Mucosa of descending colon (tissue), 3 donors: ENCODE results near the gene RNF149. TPM values are rescaled to one million over a fixed set of nuclear protein-coding genes. Genes with fewer than 3 reads are reported as not detected.

Source experiments
- ATAC-seq: fragments of 200-7000 bp; cut with Tn5 transposase; one replicate; pipeline ENCODE4 v1.9.1; 2020; ENCODE audit warnings: mild to moderate bottlenecking, moderate library complexity
- DNase-seq, 3 donors: peaks; one replicate each; pipeline ENCODE4 v3.0.0-alpha.2; 2020
- H3K36me3 ChIP-seq: fragments of 200-600 bp; one replicate; pipeline ENCODE4 v1.8.0; 2021; ENCODE audit warnings: low read depth, mild to moderate bottlenecking
- H3K4me1 ChIP-seq: fragments of 200-600 bp; one replicate; pipeline ENCODE4 v1.8.0; 2021; ENCODE audit warnings: low read depth, mild to moderate bottlenecking
- H3K4me3 ChIP-seq: fragments of 200-600 bp; one replicate; pipeline ENCODE4 v1.8.0; 2021; ENCODE audit warnings: mild to moderate bottlenecking
- H3K9me3 ChIP-seq: fragments of 200-600 bp; one replicate; pipeline ENCODE4 v1.8.0; 2021; ENCODE audit warnings: mild to moderate bottlenecking
- CTCF ChIP-seq: fragments of 200-600 bp; IDR thresholded peaks from one replicate; pipeline ENCODE4 v1.8.0; 2022; ENCODE audit warnings: antibody characterized with exemption, mild to moderate bottlenecking
- intact Hi-C, 2 donors: fragments of 100-400 bp; cut with DNase I in 1 of 2; cut with micrococcal nuclease in 1 of 2; formaldehyde crosslinking; loops; one replicate each; pipeline versions ENCODE4 v1.11.0 to v1.11.1; 2022; cut with DNase I, micrococcal nuclease
- total RNA-seq, 3 donors: library from RNA; stranded (reverse); fragmentation: NEBNext Ultra II Directional in 2 of 3; extraction: Animal tissue kit (Norgen Biotek cat#: 25700) in 2 of 3; gene quantifications; one replicate each; pipeline versions ENCODE4 v1.2.1 to v1.2.4, GENCODE V29; 2021 to 2023
- donor health status: DM: no; HTN: no; CAD: no; lungs with moderate emphysema.
- donor health status: DM: no; HTN: no; CAD: no.
- donor health status: DM: no; HTN: yes; CAD: no.

RNF149 gene
- total RNA-seq, 3 donors from 2014 or later: 50.5 to 62.5 (median 56.3) TPM

DNA sequence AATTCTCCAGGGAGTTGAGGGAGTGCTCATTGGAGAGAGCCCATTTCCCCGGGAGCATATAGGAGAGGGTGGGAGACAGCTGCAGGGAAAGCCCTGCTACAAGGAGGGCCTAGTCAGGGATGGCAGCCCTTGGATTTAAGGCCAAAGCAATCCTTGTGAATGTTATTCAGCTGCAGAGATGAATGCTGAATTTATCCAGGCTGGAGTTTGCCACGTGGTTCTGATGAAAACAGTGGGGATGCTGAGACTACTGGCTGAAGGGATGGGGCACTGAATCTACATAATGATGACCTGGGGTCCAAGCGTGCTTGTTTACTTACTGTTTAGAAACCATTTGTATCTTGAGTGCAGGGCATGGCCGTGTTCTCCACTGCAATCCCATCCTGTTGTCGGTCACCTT is 35.6 kb upstream of the RNF149 start:
- TF ChIP-seq CTCF: no peak
- ATAC-seq (no peak), DNase-seq (no peak)
- Histone ChIP-seq H3K4me3 (no peak overlapping the region), H3K9me3 (no peaks in the 10 kb centered on the region), H3K4me1 (peaks cover 3% of the 10 kb centered on the region), H3K36me3 (no peaks in the 10 kb centered on the region)
- intact Hi-C loops: no loop called here

GRCh38 chr2:101342625-101343008 is 34.1 kb upstream of the RNF149 start:
- ATAC-seq (no peak), DNase-seq (no peak)
- no peak overlapping the region for H3K4me3 ChIP-seq
- TF ChIP-seq CTCF: no peak
- peaks cover 3% of the 10 kb centered on the region for H3K4me1 ChIP-seq
- intact Hi-C loops: no loop called here
- no peaks in the 10 kb centered on the region for H3K36me3 ChIP-seq
- H3K9me3 ChIP-seq: no peaks in the 10 kb centered on the region

GRCh38 chr2:101341901-101342624 is 33.6 kb upstream of the RNF149 start:
- intact Hi-C loops: no loop called here
- Histone ChIP-seq H3K9me3 (no peaks in the 10 kb centered on the region), H3K4me1 (peaks cover 3% of the 10 kb centered on the region), H3K36me3 (no peaks in the 10 kb centered on the region), H3K4me3 (no peak overlapping the region)
- DNase-seq (peak; percentile 67 to 88 (median 81)), ATAC-seq (peak; percentile 88)
- TF ChIP-seq CTCF: peak; percentile 84

DNA sequence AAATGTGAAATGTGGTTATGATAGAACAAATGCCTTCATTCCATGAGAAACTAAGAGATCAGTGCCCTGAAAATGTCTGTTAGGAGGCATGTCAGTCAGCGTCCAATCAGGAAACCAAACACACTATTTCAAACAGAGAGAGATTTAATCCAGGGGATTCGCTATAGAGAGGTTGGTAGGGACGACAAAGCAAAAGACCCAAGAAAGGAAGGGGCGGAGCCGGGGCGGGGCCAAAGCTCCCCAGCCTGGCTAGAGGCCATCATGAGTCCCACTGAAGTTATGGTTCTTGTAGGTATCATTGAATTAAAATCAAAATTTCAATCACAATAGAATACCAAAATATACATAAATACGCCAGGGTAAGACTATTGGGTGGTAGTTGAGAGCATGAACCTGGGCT is 32.9 kb upstream of the RNF149 start:
- no peaks in the 10 kb centered on the region for H3K36me3 ChIP-seq
- ATAC-seq: no peak

GRCh38 chr2:101340141-101340551 is 31.6 kb upstream of the RNF149 start:
- intact Hi-C loops: no loop called here
- no peak for TF ChIP-seq CTCF
- H3K4me3 ChIP-seq: no peak overlapping the region
- no peaks in the 10 kb centered on the region for H3K36me3 ChIP-seq
- DNase-seq: no peak
- no peak for ATAC-seq
- no peaks in the 10 kb centered on the region for H3K9me3 ChIP-seq
- H3K4me1 ChIP-seq: peaks cover 3% of the 10 kb centered on the region

More for the DNA sequence above, 32.9 kb upstream of the RNF149 start:
- peaks cover 3% of the 10 kb centered on the region for H3K4me1 ChIP-seq
- H3K4me3 ChIP-seq: no peak overlapping the region
- intact Hi-C loops: no loop called here
- DNase-seq: no peak
- no peaks in the 10 kb centered on the region for H3K9me3 ChIP-seq
- no peak for TF ChIP-seq CTCF
